GM12878 (cell line): ENCODE measurements around the gene ADAM19. TPM values are rescaled to one million over a fixed set of nuclear protein-coding genes. Genes with fewer than 3 reads are reported as not detected.

Experiments
- ATAC-seq: fragments of 200-7000 bp; cut with Tn5 transposase; 3 replicates; pipeline ENCODE4 v1.9.1; 2020; ENCODE audit warnings: mild to moderate bottlenecking, moderate library complexity
- BruUV-seq: library from RNA; stranded (reverse); fragments of 400-500 nt; replicated peaks from 2 replicates; lab custom pipeline; 2021; lab: Mats Ljungman, UMichigan
- CTCF ChIA-PET: fragments of 300-600 bp; sonication (Branson Sonifier 250); formaldehyde crosslinking; extraction: SDS; loops from one replicate; lab custom pipeline; 2021; ENCODE audit warnings: inconsistent platforms; lab: Yijun Ruan, JAX
- POLR2A ChIA-PET: fragments of 350-600 bp; formaldehyde crosslinking; extraction: SDS; loops from one replicate; lab custom pipeline; 2021; ENCODE audit warnings: inconsistent platforms; lab: Charles Lee
- RAD21 ChIA-PET: fragments of 300-600 bp; sonication (Branson Sonifier 250); formaldehyde crosslinking; loops from one replicate; lab custom pipeline; 2023; ENCODE audit warnings: antibody characterized with exemption; ENCODE audit not compliant: unreplicated experiment; lab: Charles Lee
- SMC1A ChIA-PET: fragments of 300-600 bp; sonication (Branson Sonifier 250); formaldehyde crosslinking; loops from one replicate; lab custom pipeline; 2023; ENCODE audit not compliant: unreplicated experiment, uncharacterized antibody; lab: Charles Lee
- DNase-seq: peaks from one replicate; pipeline ENCODE4 v3.0.0-alpha.2; 2011; ENCODE audit warnings: low read depth, low spot score
- FAIRE-seq: peaks from 3 replicates; lab custom pipeline; 2011; peaks lifted over from hg19 to GRCh38; lab: Jason Lieb, UNC
- H2AFZ ChIP-seq: 2 replicates; pipeline ENCODE4 v1.6.0; 2011; ENCODE audit warnings: low read depth, low read length, control low read depth; ENCODE audit not compliant: control insufficient read depth
- H3K27ac ChIP-seq: 2 replicates; pipeline ENCODE4 v1.5.1; 2011; ENCODE audit warnings: control low read depth; ENCODE audit not compliant: control insufficient read depth, insufficient read depth
- H3K27me3 ChIP-seq, 2 experiments: replicated peaks in 1 of 2; 2 replicates each; pipeline versions ENCODE4 v1.6.0 to v1.6.1; 2011; ENCODE audit warnings: low read length in 1 of 2; ENCODE audit not compliant: control insufficient read depth in 2 of 2, insufficient read depth in 2 of 2
- H3K36me3 ChIP-seq, 2 experiments: 2 replicates each; pipeline ENCODE4 v1.5.1; 2011; ENCODE audit warnings: low read length in 1 of 2; ENCODE audit not compliant: control insufficient read depth in 2 of 2, insufficient read depth in 2 of 2
- H3K4me1 ChIP-seq: 2 replicates; pipeline ENCODE4 v1.6.1; 2011; ENCODE audit warnings: mild to moderate bottlenecking, low read length, moderate library complexity, mixed read lengths; ENCODE audit not compliant: control insufficient read depth, insufficient read depth
- H3K4me2 ChIP-seq: 2 replicates; pipeline ENCODE4 v1.6.0; 2011; ENCODE audit warnings: control low read depth; ENCODE audit not compliant: control insufficient read depth, insufficient read depth
- H3K4me3 ChIP-seq: fragments of 200-600 bp; sonication (generic); 2 replicates; pipeline ENCODE4 v1.5.1; 2016
- H3K79me2 ChIP-seq: 2 replicates; pipeline ENCODE4 v1.6.0; 2011; ENCODE audit warnings: low read length; ENCODE audit not compliant: control insufficient read depth, insufficient read depth
- H3K9ac ChIP-seq: 2 replicates; pipeline ENCODE4 v1.8.0; 2011; ENCODE audit warnings: low read length, control low read depth, mixed read lengths; ENCODE audit not compliant: control insufficient read depth, insufficient read depth
- H3K9me3 ChIP-seq: replicated peaks from 3 replicates; pipeline ENCODE4 v1.5.1; 2011; ENCODE audit warnings: mild to moderate bottlenecking, low read length; ENCODE audit not compliant: control insufficient read depth, insufficient read depth
- H4K20me1 ChIP-seq: 2 replicates; pipeline ENCODE4 v1.6.0; 2011; ENCODE audit not compliant: control insufficient read depth, insufficient read depth
- ATF7 ChIP-seq: fragments of 450-650 bp; IDR thresholded peaks from 2 replicates; pipeline ENCODE4 v1.6.1; 2016; ENCODE audit warnings: low read depth, mild to moderate bottlenecking
- BACH1 ChIP-seq: fragments of 450-650 bp; IDR thresholded peaks from 2 replicates; pipeline ENCODE4 v1.6.1; 2017; ENCODE audit warnings: mild to moderate bottlenecking, borderline replicate concordance
- E4F1 ChIP-seq: fragments of 450-650 bp; IDR thresholded peaks from 2 replicates; pipeline ENCODE4 v1.6.1; 2018; ENCODE audit warnings: borderline replicate concordance, mild to moderate bottlenecking; ENCODE audit not compliant: partially characterized antibody
- EGR1 ChIP-seq, 2 experiments: IDR thresholded peaks; 1 replicate in 1 of 2; 2 replicates in 1 of 2; pipeline ENCODE4 v1.6.1; 2011 to 2012; ENCODE audit warnings: low read depth in 2 of 2, low read length in 2 of 2, borderline replicate concordance in 1 of 2, mild to moderate bottlenecking in 1 of 2, moderate library complexity in 1 of 2
- EZH2 ChIP-seq: IDR thresholded peaks from 2 replicates; pipeline ENCODE4 v1.6.1; 2012; ENCODE audit warnings: low read depth, mild to moderate bottlenecking, control low read depth, inconsistent platforms, low read length, borderline replicate concordance; ENCODE audit not compliant: control insufficient read depth
- FOS ChIP-seq: IDR thresholded peaks from 3 replicates; pipeline ENCODE4 v1.6.1; 2011; ENCODE audit warnings: borderline replicate concordance; ENCODE audit not compliant: insufficient read length; ENCODE audit errors: extremely low read depth
- FOXK2 ChIP-seq: fragments of 450-650 bp; IDR thresholded peaks from 2 replicates; pipeline ENCODE4 v1.6.1; 2017; ENCODE audit warnings: mild to moderate bottlenecking, moderate library complexity
- HCFC1 ChIP-seq: fragments of 150-350 bp; IDR thresholded peaks from 2 replicates; pipeline ENCODE4 v1.6.1; 2014; ENCODE audit warnings: low read length
- HDAC6 ChIP-seq: fragments of 200-600 bp; sonication (generic); IDR thresholded peaks from one replicate; pipeline ENCODE4 v1.8.0; 2017; ENCODE audit warnings: antibody characterized with exemption; ENCODE audit not compliant: unreplicated experiment
- PBX3 ChIP-seq: IDR thresholded peaks from 2 replicates; pipeline ENCODE4 v1.6.1; 2011; ENCODE audit warnings: mild to moderate bottlenecking, low read depth, low read length, moderate library complexity; ENCODE audit not compliant: insufficient replicate concordance
- RAD21 ChIP-seq: IDR thresholded peaks from 2 replicates; pipeline ENCODE4 v1.6.1; 2011; ENCODE audit warnings: mild to moderate bottlenecking, low read depth, low read length, moderate library complexity; ENCODE audit not compliant: insufficient read depth
- SIX5 ChIP-seq: IDR thresholded peaks from 2 replicates; pipeline ENCODE4 v1.6.1; 2011; ENCODE audit warnings: mild to moderate bottlenecking, low read depth, low read length, moderate library complexity; ENCODE audit not compliant: severe bottlenecking
- SMC3 ChIP-seq: IDR thresholded peaks from 2 replicates; pipeline ENCODE4 v1.6.1; 2011; ENCODE audit warnings: low read length, improper control_type of control experiment, borderline replicate concordance
- TAF1 ChIP-seq: IDR thresholded peaks from 2 replicates; pipeline ENCODE4 v1.6.1; 2011; ENCODE audit warnings: mild to moderate bottlenecking, low read depth, low read length, borderline replicate concordance
- TCF12 ChIP-seq: IDR thresholded peaks from 2 replicates; pipeline ENCODE4 v1.6.1; 2011; ENCODE audit warnings: low read depth, mild to moderate bottlenecking, low read length
- ZNF207 ChIP-seq: fragments of 450-650 bp; IDR thresholded peaks from 2 replicates; pipeline ENCODE4 v1.6.1; 2014; ENCODE audit warnings: antibody characterized with exemption, mild to moderate bottlenecking, borderline replicate concordance
- ZNF384 ChIP-seq: IDR thresholded peaks from 2 replicates; pipeline ENCODE4 v1.6.1; 2012; ENCODE audit warnings: low read depth, mild to moderate bottlenecking, low read length, improper control_type of control experiment, borderline replicate concordance
- WGBS: methylation state at CpG from one replicate; pipeline ENCODE4 v1.1.6; 2016; ENCODE audit warnings: low lambda C conversion rate; ENCODE audit not compliant: insufficient replicate concordance, insufficient coverage; ENCODE audit errors: missing lambda C conversion rate; 5-methylcytosine and 5-hydroxymethylcytosine counted together
- in situ Hi-C: fragments of 300-500 bp; cut with MboI; formaldehyde crosslinking; loops from 9 replicates; pipeline ENCODE4 v1.14.3; 2018; ENCODE audit warnings: mixed read lengths
- intact Hi-C: fragments of 100-400 bp; cut with micrococcal nuclease; formaldehyde crosslinking; loops from one replicate; pipeline ENCODE4 v1.14.2; 2022; ENCODE audit not compliant: unreplicated experiment
- polyA plus RNA-seq, 11 experiments: library from polyadenylated mRNA; depleted of rRNA in 4 of 11; unstranded in 6 of 11; stranded (reverse) in 5 of 11; fragments of >200 nt; fragmentation: Nextera tagmentation in 4 of 11; fragmentation: Illumina TruSeq in 1 of 11; extraction: Ambion mirVana in 4 of 11; extraction: Trizol in 1 of 11; gene quantifications; 1 replicate in 1 of 11; 2 replicates in 10 of 11; pipeline versions ENCODE4 v1.2.1 to v1.2.3, GENCODE V29; 2011 to 2016; ENCODE audit warnings: inconsistent platforms in 2 of 11, missing spikeins in 2 of 11, low read depth in 1 of 11
- total RNA-seq, 4 experiments: library from RNA; depleted of rRNA in 3 of 4; stranded (reverse); fragments of >200 nt in 3 of 4; fragmentation: Illumina TruSeq in 1 of 4; extraction: Trizol in 1 of 4; gene quantifications; 2 replicates each; pipeline versions ENCODE4 v1.2.1 to v1.2.3, GENCODE V29; 2013 to 2021

Gene ADAM19
- total and polyA plus RNA-seq, 10 of the 15 experiments (the other 5 are each of a cell fraction or from before 2014, with no cell fraction given): 16.0 to 92.8 (median 44.7) TPM

GRCh38 chr5:157607371-157608161, 32.0 kb upstream of the ADAM19 start:
- ATAC-seq: peak; percentile 60
- peak overlapping the region; percentile 66 for H2AFZ ChIP-seq
- peak overlapping the region; percentile 29; the same call in 1 of the 2 replicates for H3K27ac ChIP-seq
- WGBS: 64% methylated on average over 7 of the region's 7 CpGs
- H4K20me1 ChIP-seq: no peaks in the 10 kb centered on the region
- ChIA-PET SMC1A (interaction anchor here (0.8 to 11.6 kb wide), 10 partner anchors 11 to 136 kb away, joined by 3 to 142 read pairs (median 3); partner anchors contain the start of genes LSM11 and SOX30), POLR2A (interaction anchor here (0.6 to 3.7 kb wide), 8 partner anchors 11 to 1855 kb away, joined by 3 to 25 read pairs (median 5); no protein-coding TSS in a partner anchor), CTCF (interaction anchor here (0.6 to 1.7 kb wide), 6 partner anchors 11 to 131 kb away, joined by 3 to 11 read pairs (median 4); no protein-coding TSS in a partner anchor), RAD21 (interaction anchor here (0.9 to 7.2 kb wide), 4 partner anchors 11 to 87 kb away, joined by 3 to 90 read pairs (median 5); no protein-coding TSS in a partner anchor)
- DNase-seq: no peak
- intact Hi-C loops: no loop called here
- peaks cover 57% of the 10 kb centered on the region for H3K4me1 ChIP-seq
- no peaks in the 10 kb centered on the region for H3K27me3 ChIP-seq
- H3K9me3 ChIP-seq: no peaks in the 10 kb centered on the region; the same call in 2 of the 3 replicates
- in situ Hi-C loops: no loop called here
- BruUV-seq: no TSS peak
- H3K36me3 ChIP-seq: no peaks in the 10 kb centered on the region
- H3K4me2 ChIP-seq: peak overlapping the region; percentile 4; the same call in 1 of the 2 replicates
- H3K79me2 ChIP-seq: no peaks in the 10 kb centered on the region
- H3K9ac ChIP-seq: no peak overlapping the region
- no peak for FAIRE-seq
- no peak overlapping the region for H3K4me3 ChIP-seq
- TF ChIP-seq E4F1 (no peak), ATF7 (no peak), PBX3 (no peak), BACH1 (no peak), HDAC6 (no peak), TCF12 (no peak), EZH2 (no peak), TAF1 (no peak), HCFC1 (no peak), RAD21 (no peak), SMC3 (no peak), FOXK2 (no peak), ZNF207 (no peak), FOS (no peak), ZNF384 (no peak), EGR1 (IDR thresholded peaks at IDR 0.05; ENCODE audit: borderline replicate concordance in 1 of 2, low read depth in 2 of 2, low read length in 2 of 2) (no peak), SIX5 (no peak)
